ENCODE results near the gene CHRNE. TPM values are rescaled to one million over a fixed set of nuclear protein-coding genes. Genes with fewer than 3 reads are reported as not detected.

The CHRNE gene
- polyA plus RNA-seq, 1 donor from 2014 or later: 0.25 TPM

DNA sequence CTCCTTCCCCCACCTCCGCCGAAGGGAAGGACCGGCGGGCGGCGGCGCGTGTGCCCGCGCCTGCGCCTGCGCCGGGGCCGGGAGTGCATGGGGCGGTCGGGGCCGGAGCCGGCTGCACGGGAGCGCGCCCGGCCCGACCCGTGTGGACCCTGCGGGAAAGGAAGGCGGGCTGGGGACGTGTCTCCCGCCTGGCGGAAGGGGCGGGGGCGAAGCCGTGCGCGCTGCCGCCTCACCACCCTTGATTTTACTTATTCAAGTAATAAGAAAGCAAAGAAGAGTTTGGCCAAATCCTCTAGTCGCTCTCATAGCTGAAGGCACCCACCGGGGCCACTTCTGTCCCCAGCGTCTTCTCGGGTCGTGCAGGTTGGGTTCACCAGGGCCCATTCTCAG lies 46.0 kb upstream of the CHRNE start:
- TF ChIP-seq EZH2 (IDR thresholded peaks at IDR 0.05; ENCODE audit: borderline replicate concordance, insufficient read depth, low read length, poor library complexity, severe bottlenecking) (no peak), MXI1 (conservative IDR thresholded peaks at IDR 0.05; ENCODE audit: poor library complexity, severe bottlenecking) (no peak), POLR2AphosphoS5 (IDR thresholded peaks at IDR 0.05) (no peak), SMC3 (conservative IDR thresholded peaks at IDR 0.05; ENCODE audit: poor library complexity) (no peak), REST (IDR thresholded peaks at IDR 0.05; ENCODE audit: borderline replicate concordance) (no peak), EP300 (conservative IDR thresholded peaks at IDR 0.05; ENCODE audit: poor library complexity, severe bottlenecking) (no peak), TAF1 (IDR thresholded peaks at IDR 0.05; ENCODE audit: low read depth) (no peak), RAD21 (conservative IDR thresholded peaks at IDR 0.05) (no peak)
- TF ChIP-seq, protein P1, sequence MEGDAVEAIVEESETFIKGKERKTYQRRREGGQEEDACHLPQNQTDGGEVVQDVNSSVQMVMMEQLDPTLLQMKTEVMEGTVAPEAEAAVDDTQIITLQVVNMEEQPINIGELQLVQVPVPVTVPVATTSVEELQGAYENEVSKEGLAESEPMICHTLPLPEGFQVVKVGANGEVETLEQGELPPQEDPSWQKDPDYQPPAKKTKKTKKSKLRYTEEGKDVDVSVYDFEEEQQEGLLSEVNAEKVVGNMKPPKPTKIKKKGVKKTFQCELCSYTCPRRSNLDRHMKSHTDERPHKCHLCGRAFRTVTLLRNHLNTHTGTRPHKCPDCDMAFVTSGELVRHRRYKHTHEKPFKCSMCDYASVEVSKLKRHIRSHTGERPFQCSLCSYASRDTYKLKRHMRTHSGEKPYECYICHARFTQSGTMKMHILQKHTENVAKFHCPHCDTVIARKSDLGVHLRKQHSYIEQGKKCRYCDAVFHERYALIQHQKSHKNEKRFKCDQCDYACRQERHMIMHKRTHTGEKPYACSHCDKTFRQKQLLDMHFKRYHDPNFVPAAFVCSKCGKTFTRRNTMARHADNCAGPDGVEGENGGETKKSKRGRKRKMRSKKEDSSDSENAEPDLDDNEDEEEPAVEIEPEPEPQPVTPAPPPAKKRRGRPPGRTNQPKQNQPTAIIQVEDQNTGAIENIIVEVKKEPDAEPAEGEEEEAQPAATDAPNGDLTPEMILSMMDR (IDR thresholded peaks at IDR 0.05; ENCODE audit: poor library complexity, severe bottlenecking): no peak
- no peaks in the 10 kb centered on the region for H3K36me3 ChIP-seq (ENCODE audit: insufficient read depth, low read length)
- no peaks in the 10 kb centered on the region for H3F3A ChIP-seq (ENCODE audit: insufficient read depth, low read length, poor library complexity, severe bottlenecking)
- H3K79me2 ChIP-seq (replicated peaks; ENCODE audit: insufficient read depth, low read length): peaks cover 5% of the 10 kb centered on the region
- H3K27me3 ChIP-seq (ENCODE audit: insufficient read depth, low read depth, low read length): peaks cover 3% of the 10 kb centered on the region
- no peaks in the 10 kb centered on the region for H3K9me3 ChIP-seq (ENCODE audit: low read length)
- H3K9me2 ChIP-seq (ENCODE audit: insufficient read depth, low read length): no peaks in the 10 kb centered on the region
- peak overlapping the region; percentile 87 for H3K9ac ChIP-seq (ENCODE audit: low read length)
- H3K4me3 ChIP-seq (ENCODE audit: low read length): peak overlapping the region; percentile 99
- H4K20me1 ChIP-seq (ENCODE audit: insufficient read depth): no peaks in the 10 kb centered on the region
- peak overlapping the region; percentile 60 for H2AFZ ChIP-seq (ENCODE audit: low read depth, low read length)
- peak overlapping the region; percentile 82 for H3K27ac ChIP-seq (ENCODE audit: low read length)
- peak overlapping the region; percentile 70 for H3K4me2 ChIP-seq (ENCODE audit: low read length)

GRCh38 chr17:4948166-4948930 lies 45.5 kb upstream of the CHRNE start, which contains the start of gene PFN1:
PFN1 (minus strand) TSS chr17:4948530; CDS start chr17:4948394, 136 bp downstream.
- Histone ChIP-seq H3K79me2 (replicated peaks; ENCODE audit: insufficient read depth, low read length) (peaks cover 5% of the 10 kb centered on the region), H3K9me2 (ENCODE audit: insufficient read depth, low read length) (no peaks in the 10 kb centered on the region), H3K27ac (ENCODE audit: low read length) (peak within 1 kb of the TSS; percentile 82), H3K27me3 (ENCODE audit: insufficient read depth, low read depth, low read length) (peaks cover 3% of the 10 kb centered on the region), H3K9me3 (ENCODE audit: low read length) (no peaks in the 10 kb centered on the region), H3K36me3 (ENCODE audit: insufficient read depth, low read length) (no peaks in the 10 kb centered on the region), H2AFZ (ENCODE audit: low read depth, low read length) (peak within 1 kb of the TSS; percentile 83), H4K20me1 (ENCODE audit: insufficient read depth) (no peaks in the 10 kb centered on the region), H3F3A (ENCODE audit: insufficient read depth, low read length, poor library complexity, severe bottlenecking) (no peaks in the 10 kb centered on the region), H3K4me2 (ENCODE audit: low read length) (peak within 1 kb of the TSS; percentile 89), H3K4me3 (ENCODE audit: low read length) (peak within 1 kb of the TSS; percentile 99), H3K9ac (ENCODE audit: low read length) (peak within 1 kb of the TSS; percentile 87)
- TF ChIP-seq POLR2AphosphoS5 (IDR thresholded peaks at IDR 0.05) (peak; percentile 75), EZH2 (IDR thresholded peaks at IDR 0.05; ENCODE audit: borderline replicate concordance, insufficient read depth, low read length, poor library complexity, severe bottlenecking) (no peak), EP300 (conservative IDR thresholded peaks at IDR 0.05; ENCODE audit: poor library complexity, severe bottlenecking) (peak; percentile 43), MXI1 (conservative IDR thresholded peaks at IDR 0.05; ENCODE audit: poor library complexity, severe bottlenecking) (peak; percentile 82)

All from neural cell (in vitro differentiated cells).